Kidney epithelial cell (primary cell): Measurements from ENCODE around the gene AATK. TPM values are rescaled to one million over a fixed set of nuclear protein-coding genes. Genes with fewer than 3 reads are reported as not detected.

ENCODE experiments used
- DNase-seq: peaks from one replicate; pipeline ENCODE4 v3.0.0-alpha.2; 2010; ENCODE audit warnings: low read depth
- H3K27me3 ChIP-seq: 2 replicates; pipeline ENCODE4 v1.6.0; 2011; ENCODE audit warnings: low read length; ENCODE audit not compliant: control insufficient read depth, insufficient read depth
- H3K36me3 ChIP-seq: 2 replicates; pipeline ENCODE4 v1.5.1; 2011; ENCODE audit warnings: low read length; ENCODE audit not compliant: control insufficient read depth, insufficient read depth
- H3K4me3 ChIP-seq: 2 replicates; pipeline ENCODE4 v1.5.1; 2011; ENCODE audit warnings: low read depth, mild to moderate bottlenecking, control low read depth, low read length
- CTCF ChIP-seq: IDR thresholded peaks from 2 replicates; pipeline ENCODE4 v1.5.1; 2011; ENCODE audit warnings: mild to moderate bottlenecking, moderate library complexity, low read length, control low read depth, inconsistent platforms; ENCODE audit not compliant: insufficient read depth, poor library complexity, severe bottlenecking
- total RNA-seq: library from RNA; depleted of rRNA; stranded (reverse); fragments of >200 nt; gene quantifications from 2 replicates; pipeline ENCODE4 v1.2.3, GENCODE V29; 2015

The AATK gene
- total RNA-seq, 1 donor from 2014 or later = 0.33 TPM

GRCh38 chr17:81119223-81120148, 46.5 kb downstream of the AATK start:
- H3K36me3 ChIP-seq = no peaks in the 10 kb centered on the region
- peak; percentile 17 for TF ChIP-seq CTCF

GRCh38 chr17:81118308-81119221, 47.5 kb downstream of the AATK start:
- no peak for TF ChIP-seq CTCF
- DNase-seq = no peak
- Histone ChIP-seq H3K4me3 (peak overlapping the region; percentile 46), H3K27me3 (peaks cover 35% of the 10 kb centered on the region), H3K36me3 (no peaks in the 10 kb centered on the region)

More at GRCh38 chr17:81119223-81120148, 46.5 kb downstream of the AATK start:
- DNase-seq = peak; percentile 59
- H3K27me3 ChIP-seq = peaks cover 38% of the 10 kb centered on the region
- peak overlapping the region; percentile 46 for H3K4me3 ChIP-seq

- Histone ChIP-seq H3K36me3 (no peaks in the 10 kb centered on the region), H3K4me3 (no peak overlapping the region), H3K27me3 (peaks cover 33% of the 10 kb centered on the region)
- no peak for DNase-seq
- no peak for TF ChIP-seq CTCF
These were observed 48.3 kb downstream of the AATK start for GRCh38 chr17:81117672-81118198.

- Histone ChIP-seq H3K4me3 (no peak overlapping the region), H3K27me3 (peaks cover 23% of the 10 kb centered on the region), H3K36me3 (no peaks in the 10 kb centered on the region)
- no peak for TF ChIP-seq CTCF
- no peak for DNase-seq
These were observed 49.3 kb downstream of the AATK start for GRCh38 chr17:81116704-81117103.

- no peak for DNase-seq
- Histone ChIP-seq H3K4me3 (no peak overlapping the region), H3K27me3 (peaks cover 15% of the 10 kb centered on the region), H3K36me3 (no peaks in the 10 kb centered on the region)
- TF ChIP-seq CTCF = no peak
These were observed 50.1 kb downstream of the AATK start for GRCh38 chr17:81115749-81116464.
